K562 (cell line): ENCODE measurements around the gene LRRC74B. TPM values are rescaled to one million over a fixed set of nuclear protein-coding genes. Genes with fewer than 3 reads are reported as not detected.

Experiments
- CHCHD3 ChIP-seq: fragments of 250-450 bp; sonication (Bioruptor Pico); IDR thresholded peaks from 2 replicates; pipeline ENCODE4 v2.1.2; 2022; ENCODE audit warnings: mild to moderate bottlenecking
- ESRRB ChIP-seq: fragments of 250-450 bp; sonication (Bioruptor Pico); IDR thresholded peaks from 2 replicates; pipeline ENCODE4 v1.5.0; 2020; ENCODE audit warnings: mild to moderate bottlenecking, moderate library complexity, borderline replicate concordance
- GABPB2 ChIP-seq: fragments of 250-450 bp; sonication (Bioruptor Pico); conservative IDR thresholded peaks from 2 replicates; pipeline ENCODE4 v1.5.1; 2021; ENCODE audit warnings: mild to moderate bottlenecking
- GATA2 ChIP-seq: sonication (generic); formaldehyde crosslinking; IDR thresholded peaks from 2 replicates; pipeline ENCODE4 v1.4.0; 2020; ENCODE audit warnings: mild to moderate bottlenecking, missing genetic modification reagents
- NONO ChIP-seq, 2 experiments: fragments of 200-400 bp in 1 of 2; fragments of 450-650 bp in 1 of 2; formaldehyde crosslinking in 1 of 2; IDR thresholded peaks; 2 replicates each; pipeline ENCODE4 v1.6.1; 2017; ENCODE audit warnings: low read depth in 2 of 2, mild to moderate bottlenecking in 2 of 2, moderate library complexity in 2 of 2, low read length in 1 of 2
- POLR2AphosphoS5 ChIP-seq: IDR thresholded peaks from 2 replicates; pipeline ENCODE4 v1.6.1; 2011; ENCODE audit warnings: mild to moderate bottlenecking, low read depth, low read length, moderate library complexity; ENCODE audit not compliant: control insufficient read depth, insufficient read depth
- YY1 ChIP-seq, 3 experiments: IDR thresholded peaks; 2 replicates each; pipeline ENCODE4 v1.6.1; 2011; ENCODE audit warnings: low read length in 2 of 3, mild to moderate bottlenecking in 2 of 3, moderate library complexity in 2 of 3, borderline replicate concordance in 1 of 3, control low read depth in 1 of 3, low read depth in 1 of 3; ENCODE audit not compliant: insufficient read depth in 3 of 3, insufficient replicate concordance in 2 of 3, control insufficient read depth in 1 of 3, insufficient read length in 1 of 3; ENCODE audit errors: extremely low read depth in 1 of 3
- ZC3H4 ChIP-seq: sonication (generic); formaldehyde crosslinking; IDR thresholded peaks from 2 replicates; pipeline ENCODE4 v1.9.0; 2021; ENCODE audit warnings: missing genetic modification reagents, borderline replicate concordance
- ZNF316 ChIP-seq: fragments of 450-650 bp; IDR thresholded peaks from 2 replicates; pipeline ENCODE4 v1.6.1; 2016
- polyA plus RNA-seq, 8 experiments: library from polyadenylated mRNA; depleted of rRNA in 4 of 8; stranded (reverse) in 5 of 8; unstranded in 3 of 8; fragments of >200 nt; fragmentation: Nextera tagmentation in 2 of 8; fragmentation: Illumina TruSeq in 1 of 8; extraction: Ambion mirVana in 2 of 8; extraction: Trizol in 1 of 8; gene quantifications; 2 replicates each; pipeline versions ENCODE4 v1.2.1 to v1.2.3, GENCODE V29; 2011 to 2014; ENCODE audit warnings: inconsistent platforms in 1 of 8, missing spikeins in 1 of 8
- total RNA-seq, 7 experiments: library from RNA; depleted of rRNA in 6 of 7; stranded (reverse); fragments of >200 nt in 6 of 7; fragmentation: Illumina TruSeq in 2 of 7; extraction: Trizol in 2 of 7; gene quantifications; 2 replicates each; pipeline versions ENCODE4 v1.2.1 to v1.2.3, GENCODE V29; 2011 to 2021; ENCODE audit warnings: low replicate concordance in 1 of 7
- TF ChIP-seq, protein P1 (sequence below): IDR thresholded peaks from 2 replicates; pipeline ENCODE4 v1.6.1; 2014; ENCODE audit warnings: antibody characterized with exemption

The LRRC74B gene
- total and polyA plus RNA-seq, 9 of the 15 experiments (the other 6 are each of a cell fraction or from before 2014, with no cell fraction given), result not detected

DNA sequence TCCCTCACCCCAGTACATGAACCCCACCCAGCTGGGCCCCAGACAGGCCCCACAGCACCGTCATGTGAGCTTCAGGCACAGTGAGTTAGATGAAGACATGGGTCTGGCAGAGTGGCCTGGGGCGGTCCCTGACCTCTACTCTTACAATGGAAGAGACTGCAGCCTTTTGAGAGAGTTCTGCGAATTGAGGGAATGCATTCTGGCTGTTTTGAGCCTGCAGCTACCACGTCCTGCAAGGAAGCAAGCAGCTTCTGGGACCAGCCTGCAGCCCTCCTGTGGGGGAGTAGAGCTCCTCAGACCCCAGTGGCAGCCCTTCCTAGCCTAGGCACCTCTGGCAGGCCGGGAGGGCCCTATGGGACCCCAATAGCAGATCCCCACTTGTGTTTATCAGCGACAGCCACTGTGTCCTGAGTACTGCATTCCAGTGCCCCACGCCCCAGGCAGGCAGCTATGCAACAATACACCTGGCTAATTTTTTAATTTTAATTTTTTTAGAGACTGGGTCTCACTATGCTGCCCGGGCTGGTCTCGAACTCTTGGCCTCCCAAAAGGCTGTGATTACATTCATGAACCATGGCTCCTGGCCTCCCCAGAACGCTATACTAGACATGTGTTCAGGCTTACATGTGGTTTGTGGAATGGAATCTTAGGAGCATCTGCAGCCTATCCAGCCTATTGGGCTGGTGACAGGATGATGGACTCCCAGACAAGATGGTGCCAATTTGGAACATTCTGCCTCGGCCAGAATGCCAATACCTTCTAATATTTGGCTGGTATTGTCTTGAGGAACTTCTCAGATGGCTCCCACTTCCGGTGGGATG, 12.7 kb upstream of the LRRC74B start (continued):
- no peak for TF ChIP-seq NONO (IDR thresholded peaks at IDR 0.05; ENCODE audit: low read depth in 2 of 2, low read length in 1 of 2)
- no peak for TF ChIP-seq ESRRB (CRISPR knock-in tag)
- no peak for TF ChIP-seq ZNF316
- TF ChIP-seq, protein P1, sequence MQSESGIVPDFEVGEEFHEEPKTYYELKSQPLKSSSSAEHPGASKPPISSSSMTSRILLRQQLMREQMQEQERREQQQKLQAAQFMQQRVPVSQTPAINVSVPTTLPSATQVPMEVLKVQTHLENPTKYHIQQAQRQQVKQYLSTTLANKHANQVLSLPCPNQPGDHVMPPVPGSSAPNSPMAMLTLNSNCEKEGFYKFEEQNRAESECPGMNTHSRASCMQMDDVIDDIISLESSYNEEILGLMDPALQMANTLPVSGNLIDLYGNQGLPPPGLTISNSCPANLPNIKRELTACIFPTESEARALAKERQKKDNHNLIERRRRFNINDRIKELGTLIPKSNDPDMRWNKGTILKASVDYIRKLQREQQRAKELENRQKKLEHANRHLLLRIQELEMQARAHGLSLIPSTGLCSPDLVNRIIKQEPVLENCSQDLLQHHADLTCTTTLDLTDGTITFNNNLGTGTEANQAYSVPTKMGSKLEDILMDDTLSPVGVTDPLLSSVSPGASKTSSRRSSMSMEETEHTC, result no peak
- TF ChIP-seq GATA2 (CRISPR knock-in tag), result 0 out of 2 replicates have a peak, but pooled peaks have one; percentile 5
- peak; percentile 43; the same call in 1 of the 2 replicates for TF ChIP-seq ZC3H4
- no peak for TF ChIP-seq POLR2AphosphoS5
- TF ChIP-seq CHCHD3 (CRISPR knock-in tag), result no peak
- peak in 1 of 3 experiments; percentile 15 for TF ChIP-seq YY1 (IDR thresholded peaks at IDR 0.05; ENCODE audit: borderline replicate concordance in 1 of 3, control insufficient read depth in 1 of 3, extremely low read depth in 1 of 3, insufficient read depth in 3 of 3, insufficient read length in 1 of 3, insufficient replicate concordance in 2 of 3, low read depth in 1 of 3, low read length in 2 of 3)
- no peak for TF ChIP-seq GABPB2 (CRISPR knock-in tag)
